MM.1S (cell line): ENCODE data around the gene TMEM43.

Experiments
- DNase-seq: peaks from one replicate; pipeline ENCODE4 v3.0.0-alpha.2; 2015
- H2AFZ ChIP-seq: fragments of 300-600 bp; sonication (generic); 2 replicates; pipeline ENCODE4 v1.6.0; 2016; ENCODE audit warnings: antibody characterized with exemption, low read length
- H3F3A ChIP-seq: fragments of 300-600 bp; sonication (generic); 2 replicates; pipeline ENCODE4 v1.6.1; 2016; ENCODE audit warnings: mild to moderate bottlenecking, antibody characterized with exemption, low read length, moderate library complexity, mixed read lengths; ENCODE audit not compliant: insufficient read depth
- H3K27ac ChIP-seq: fragments of 300-600 bp; sonication (generic); 2 replicates; pipeline ENCODE4 v1.5.1; 2016; ENCODE audit warnings: mild to moderate bottlenecking, low read length
- H3K27me3 ChIP-seq: fragments of 300-600 bp; sonication (generic); replicated peaks from 2 replicates; pipeline ENCODE4 v1.6.0; 2016; ENCODE audit warnings: low read length; ENCODE audit not compliant: insufficient read depth
- H3K36me3 ChIP-seq: fragments of 300-600 bp; sonication (generic); replicated peaks from 2 replicates; pipeline ENCODE4 v1.6.1; 2016; ENCODE audit warnings: mild to moderate bottlenecking, low read length, mixed read lengths; ENCODE audit not compliant: insufficient read depth
- H3K4me1 ChIP-seq: fragments of 300-600 bp; sonication (generic); 2 replicates; pipeline ENCODE4 v1.6.1; 2016; ENCODE audit warnings: low read length, mixed read lengths
- H3K4me2 ChIP-seq: fragments of 300-600 bp; sonication (generic); 2 replicates; pipeline ENCODE4 v1.6.0; 2016; ENCODE audit warnings: low read depth, low read length
- H3K4me3 ChIP-seq: fragments of 300-600 bp; sonication (generic); 2 replicates; pipeline ENCODE4 v1.5.1; 2016; ENCODE audit warnings: low read length, mixed read lengths
- H3K79me2 ChIP-seq: fragments of 300-600 bp; sonication (generic); 2 replicates; pipeline ENCODE4 v1.6.1; 2016; ENCODE audit warnings: mixed run types, low read length, mixed read lengths
- H3K9ac ChIP-seq: fragments of 300-600 bp; sonication (generic); 2 replicates; pipeline ENCODE4 v1.6.1; 2016; ENCODE audit warnings: low read length, mixed read lengths
- H3K9me2 ChIP-seq: fragments of 300-600 bp; sonication (generic); replicated peaks from 2 replicates; pipeline ENCODE4 v1.6.1; 2016; ENCODE audit warnings: mild to moderate bottlenecking, low read length, mixed read lengths; ENCODE audit not compliant: insufficient read depth
- H3K9me3 ChIP-seq: fragments of 300-600 bp; sonication (generic); replicated peaks from 2 replicates; pipeline ENCODE4 v1.6.1; 2016; ENCODE audit warnings: mild to moderate bottlenecking, low read length, mixed read lengths; ENCODE audit not compliant: insufficient read depth
- H4K20me1 ChIP-seq: fragments of 300-600 bp; sonication (generic); 2 replicates; pipeline ENCODE4 v1.6.1; 2016; ENCODE audit warnings: mild to moderate bottlenecking, low read length, moderate library complexity, mixed read lengths; ENCODE audit not compliant: insufficient read depth
- CTCF ChIP-seq: fragments of 300-600 bp; sonication (generic); IDR thresholded peaks from 2 replicates; pipeline ENCODE4 v1.5.1; 2016; ENCODE audit warnings: antibody characterized with exemption, low read length, mixed read lengths
- EZH2 ChIP-seq: fragments of 300-600 bp; sonication (generic); optimal IDR thresholded peaks from 2 replicates; pipeline ENCODE3; 2017; ENCODE audit warnings: low read depth, mild to moderate bottlenecking, antibody characterized with exemption, low read length, mixed read lengths
- EZH2phosphoT487 ChIP-seq: fragments of 300-600 bp; sonication (generic); IDR thresholded peaks from 2 replicates; pipeline ENCODE4 v1.6.1; 2018; ENCODE audit warnings: antibody characterized with exemption, low read length

The TMEM43 gene

DNA sequence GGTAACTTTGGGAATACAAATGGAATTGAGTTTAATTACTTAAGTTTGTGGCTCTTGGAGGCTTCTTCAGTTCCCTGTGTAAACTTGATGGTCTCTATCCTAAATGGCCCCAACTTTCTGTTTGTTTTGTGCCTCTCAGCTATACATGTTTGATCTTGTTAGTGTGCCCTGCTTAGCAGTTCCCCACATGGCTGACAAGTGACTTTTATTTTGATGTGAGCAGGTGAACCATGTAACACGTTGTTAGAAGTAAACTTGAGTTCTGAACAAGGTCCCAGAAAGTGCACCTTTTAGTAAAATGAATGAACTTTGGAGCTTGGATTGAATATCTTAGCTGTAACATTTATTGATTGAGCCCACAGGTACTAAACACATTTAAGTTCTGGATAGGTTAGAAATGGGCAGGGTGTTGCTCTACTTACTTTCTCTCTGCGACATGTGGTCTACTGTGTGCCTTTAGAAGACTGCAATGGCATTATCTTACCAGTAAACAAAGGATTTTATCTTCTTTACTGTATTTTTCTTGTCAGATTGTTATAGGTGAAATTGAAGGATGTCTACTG, 58.2 kb downstream of the TMEM43 start:
- no peak for TF ChIP-seq CTCF
- peaks cover 70% of the 10 kb centered on the region for H3K79me2 ChIP-seq
- H3F3A ChIP-seq: no peaks in the 10 kb centered on the region
- peaks cover 6% of the 10 kb centered on the region for H3K4me1 ChIP-seq
- no peaks in the 10 kb centered on the region for H4K20me1 ChIP-seq
- H3K27ac ChIP-seq: no peak overlapping the region
- H3K9me2 ChIP-seq: no peaks in the 10 kb centered on the region
- H3K4me2 ChIP-seq: no peak overlapping the region
- H3K9ac ChIP-seq: no peak overlapping the region
- no peaks in the 10 kb centered on the region for H3K9me3 ChIP-seq
- no peak overlapping the region for H3K4me3 ChIP-seq
- no peak for DNase-seq
- peaks cover 8% of the 10 kb centered on the region; the same call in 1 of the 2 replicates for H3K36me3 ChIP-seq
- no peaks in the 10 kb centered on the region for H3K27me3 ChIP-seq
- no peak overlapping the region for H2AFZ ChIP-seq

DNA sequence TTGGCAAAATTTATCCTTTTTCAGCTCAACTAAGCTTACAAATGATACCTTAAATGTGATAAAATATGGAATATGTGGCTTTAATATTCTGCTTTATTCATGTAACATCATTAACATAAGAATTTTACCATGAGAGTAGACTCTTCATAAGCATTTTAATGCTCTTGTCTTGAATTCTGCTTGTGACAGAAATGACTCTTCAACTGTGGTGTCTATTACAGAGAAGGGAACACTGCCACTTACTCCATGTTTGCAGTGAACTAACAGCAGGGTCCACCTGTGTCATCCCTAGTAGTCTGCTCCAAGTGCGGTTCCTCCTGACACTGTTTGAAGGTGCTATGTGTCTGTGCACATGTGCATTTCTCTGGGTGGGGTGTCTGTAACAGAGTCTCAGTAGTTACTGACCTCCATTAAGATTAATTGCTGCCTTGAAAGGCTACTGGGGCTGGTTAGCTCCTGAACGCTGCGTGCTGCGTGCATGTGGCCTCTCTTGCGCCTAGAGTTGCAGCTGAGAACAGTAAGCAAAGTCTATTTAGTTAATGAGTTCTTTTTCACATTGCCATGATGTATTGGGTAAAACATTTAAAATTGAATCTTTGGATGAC, 62.1 kb downstream of the TMEM43 start:
- Histone ChIP-seq H3K36me3 (peaks cover 8% of the 10 kb centered on the region; the same call in 1 of the 2 replicates), H3K4me3 (no peak overlapping the region), H3K9me3 (no peaks in the 10 kb centered on the region), H3K9me2 (no peaks in the 10 kb centered on the region), H2AFZ (no peak overlapping the region), H3K4me1 (no peaks in the 10 kb centered on the region), H3K4me2 (no peak overlapping the region), H3K27ac (no peak overlapping the region), H4K20me1 (no peaks in the 10 kb centered on the region), H3K27me3 (no peaks in the 10 kb centered on the region), H3K79me2 (peaks cover 68% of the 10 kb centered on the region), H3K9ac (no peak overlapping the region), H3F3A (no peaks in the 10 kb centered on the region)
- DNase-seq: no peak
- TF ChIP-seq CTCF (no peak), EZH2phosphoT487 (no peak), EZH2 (no peak)

- Histone ChIP-seq H3K27me3 (no peaks in the 10 kb centered on the region), H3K27ac (no peak overlapping the region), H2AFZ (no peak overlapping the region), H3F3A (no peaks in the 10 kb centered on the region), H3K36me3 (peaks cover 2% of the 10 kb centered on the region; the same call in 1 of the 2 replicates), H3K79me2 (peaks cover 62% of the 10 kb centered on the region), H3K9me3 (no peaks in the 10 kb centered on the region), H3K4me2 (no peak overlapping the region), H3K4me3 (no peak overlapping the region), H4K20me1 (no peaks in the 10 kb centered on the region), H3K9ac (no peak overlapping the region), H3K9me2 (no peaks in the 10 kb centered on the region), H3K4me1 (no peaks in the 10 kb centered on the region)
- DNase-seq: no peak
- TF ChIP-seq EZH2phosphoT487 (no peak), CTCF (no peak), EZH2 (no peak)
Measured at GRCh38 chr3:14188041-14188754, 63.3 kb downstream of the TMEM43 start.
